HepG2 (cell line): ENCODE measurements around the gene PTPMT1. TPM values are rescaled to one million over a fixed set of nuclear protein-coding genes. Genes with fewer than 3 reads are reported as not detected.

Experiments used
- HOXA3 ChIP-seq: sonication (generic); formaldehyde crosslinking; IDR thresholded peaks from 2 replicates; pipeline ENCODE4 v1.5.0; 2020; ENCODE audit warnings: missing genetic modification reagents
- ISL2 ChIP-seq: sonication (generic); formaldehyde crosslinking; IDR thresholded peaks from 2 replicates; pipeline ENCODE4 v1.5.0; 2020; ENCODE audit warnings: missing genetic modification reagents
- NFKBIZ ChIP-seq: IDR thresholded peaks from 2 replicates; pipeline ENCODE4 v1.6.1; 2018; ENCODE audit warnings: missing genetic modification reagents, missing compliant biosample characterization
- TOPORS ChIP-seq: sonication (generic); formaldehyde crosslinking; IDR thresholded peaks from 2 replicates; pipeline ENCODE4 v1.8.0; 2023; ENCODE audit warnings: mild to moderate bottlenecking, missing genetic modification reagents
- ZBTB38 ChIP-seq: sonication (generic); formaldehyde crosslinking; IDR thresholded peaks from 2 replicates; pipeline ENCODE4 v1.5.1; 2020; ENCODE audit warnings: mild to moderate bottlenecking, missing genetic modification reagents
- ZMAT5 ChIP-seq: sonication (generic); formaldehyde crosslinking; IDR thresholded peaks from 2 replicates; pipeline ENCODE4 v1.5.0; 2020; ENCODE audit warnings: mild to moderate bottlenecking, low read depth, missing genetic modification reagents, borderline replicate concordance
- ZNF160 ChIP-seq: sonication (generic); formaldehyde crosslinking; IDR thresholded peaks from 2 replicates; pipeline ENCODE4 v1.8.0; 2022; ENCODE audit warnings: mild to moderate bottlenecking, inconsistent platforms, missing genetic modification reagents
- ZNF224 ChIP-seq: sonication (generic); formaldehyde crosslinking; IDR thresholded peaks from 2 replicates; pipeline ENCODE4 v1.5.0; 2020; ENCODE audit warnings: mild to moderate bottlenecking, missing genetic modification reagents
- ZSCAN29 ChIP-seq: sonication (generic); formaldehyde crosslinking; conservative IDR thresholded peaks from 2 replicates; pipeline ENCODE4 v1.4.0; 2020; ENCODE audit warnings: mild to moderate bottlenecking, missing genetic modification reagents
- polyA plus RNA-seq, 8 experiments: library from polyadenylated mRNA; depleted of rRNA in 3 of 8; stranded (reverse) in 7 of 8; unstranded in 1 of 8; fragments of >200 nt; fragmentation: Illumina TruSeq in 4 of 8; extraction: Trizol in 4 of 8; gene quantifications; 2 replicates each; pipeline versions ENCODE4 v1.2.1 to v1.2.3, GENCODE V29; 2011 to 2016; ENCODE audit warnings: low read depth in 4 of 8, missing spikeins in 1 of 8, mixed read lengths in 1 of 8; ENCODE audit not compliant: insufficient read depth in 1 of 8
- total RNA-seq, 5 experiments: library from RNA; depleted of rRNA; stranded (reverse); fragments of >200 nt; fragmentation: Illumina TruSeq; extraction: Trizol; gene quantifications; 2 replicates each; pipeline ENCODE4 v1.2.3, GENCODE V29; 2016; ENCODE audit warnings: low read depth in 1 of 5
- TF ChIP-seq, protein P1 (sequence below): sonication (generic); formaldehyde crosslinking; IDR thresholded peaks from one replicate; pipeline ENCODE4 v1.5.1; 2020; ENCODE audit warnings: mild to moderate bottlenecking, missing genetic modification reagents; ENCODE audit errors: not compliant biosample characterization
- TF ChIP-seq, protein P2 (sequence below): sonication (generic); formaldehyde crosslinking; IDR thresholded peaks from 2 replicates; pipeline ENCODE4 v1.5.0; 2020; ENCODE audit warnings: mild to moderate bottlenecking, missing genetic modification reagents, borderline replicate concordance
- TF ChIP-seq, protein P3 (sequence below): sonication (generic); formaldehyde crosslinking; IDR thresholded peaks from 2 replicates; pipeline ENCODE4 v1.8.1; 2023; ENCODE audit warnings: missing genetic modification reagents, inconsistent platforms, borderline replicate concordance
- TF ChIP-seq, protein P4 (sequence below): sonication (generic); formaldehyde crosslinking; IDR thresholded peaks from 2 replicates; pipeline ENCODE4 v1.4.0; 2020; ENCODE audit warnings: missing genetic modification reagents

The PTPMT1 gene
- total and polyA plus RNA-seq, 2 of the 13 experiments (the other 11 are each of a cell fraction or from before 2014, with no cell fraction given): 55.6 to 129 TPM

GRCh38 chr11:47565340-47566148 is at the start of gene PTPMT1 (continued):
- TF ChIP-seq, protein P1, sequence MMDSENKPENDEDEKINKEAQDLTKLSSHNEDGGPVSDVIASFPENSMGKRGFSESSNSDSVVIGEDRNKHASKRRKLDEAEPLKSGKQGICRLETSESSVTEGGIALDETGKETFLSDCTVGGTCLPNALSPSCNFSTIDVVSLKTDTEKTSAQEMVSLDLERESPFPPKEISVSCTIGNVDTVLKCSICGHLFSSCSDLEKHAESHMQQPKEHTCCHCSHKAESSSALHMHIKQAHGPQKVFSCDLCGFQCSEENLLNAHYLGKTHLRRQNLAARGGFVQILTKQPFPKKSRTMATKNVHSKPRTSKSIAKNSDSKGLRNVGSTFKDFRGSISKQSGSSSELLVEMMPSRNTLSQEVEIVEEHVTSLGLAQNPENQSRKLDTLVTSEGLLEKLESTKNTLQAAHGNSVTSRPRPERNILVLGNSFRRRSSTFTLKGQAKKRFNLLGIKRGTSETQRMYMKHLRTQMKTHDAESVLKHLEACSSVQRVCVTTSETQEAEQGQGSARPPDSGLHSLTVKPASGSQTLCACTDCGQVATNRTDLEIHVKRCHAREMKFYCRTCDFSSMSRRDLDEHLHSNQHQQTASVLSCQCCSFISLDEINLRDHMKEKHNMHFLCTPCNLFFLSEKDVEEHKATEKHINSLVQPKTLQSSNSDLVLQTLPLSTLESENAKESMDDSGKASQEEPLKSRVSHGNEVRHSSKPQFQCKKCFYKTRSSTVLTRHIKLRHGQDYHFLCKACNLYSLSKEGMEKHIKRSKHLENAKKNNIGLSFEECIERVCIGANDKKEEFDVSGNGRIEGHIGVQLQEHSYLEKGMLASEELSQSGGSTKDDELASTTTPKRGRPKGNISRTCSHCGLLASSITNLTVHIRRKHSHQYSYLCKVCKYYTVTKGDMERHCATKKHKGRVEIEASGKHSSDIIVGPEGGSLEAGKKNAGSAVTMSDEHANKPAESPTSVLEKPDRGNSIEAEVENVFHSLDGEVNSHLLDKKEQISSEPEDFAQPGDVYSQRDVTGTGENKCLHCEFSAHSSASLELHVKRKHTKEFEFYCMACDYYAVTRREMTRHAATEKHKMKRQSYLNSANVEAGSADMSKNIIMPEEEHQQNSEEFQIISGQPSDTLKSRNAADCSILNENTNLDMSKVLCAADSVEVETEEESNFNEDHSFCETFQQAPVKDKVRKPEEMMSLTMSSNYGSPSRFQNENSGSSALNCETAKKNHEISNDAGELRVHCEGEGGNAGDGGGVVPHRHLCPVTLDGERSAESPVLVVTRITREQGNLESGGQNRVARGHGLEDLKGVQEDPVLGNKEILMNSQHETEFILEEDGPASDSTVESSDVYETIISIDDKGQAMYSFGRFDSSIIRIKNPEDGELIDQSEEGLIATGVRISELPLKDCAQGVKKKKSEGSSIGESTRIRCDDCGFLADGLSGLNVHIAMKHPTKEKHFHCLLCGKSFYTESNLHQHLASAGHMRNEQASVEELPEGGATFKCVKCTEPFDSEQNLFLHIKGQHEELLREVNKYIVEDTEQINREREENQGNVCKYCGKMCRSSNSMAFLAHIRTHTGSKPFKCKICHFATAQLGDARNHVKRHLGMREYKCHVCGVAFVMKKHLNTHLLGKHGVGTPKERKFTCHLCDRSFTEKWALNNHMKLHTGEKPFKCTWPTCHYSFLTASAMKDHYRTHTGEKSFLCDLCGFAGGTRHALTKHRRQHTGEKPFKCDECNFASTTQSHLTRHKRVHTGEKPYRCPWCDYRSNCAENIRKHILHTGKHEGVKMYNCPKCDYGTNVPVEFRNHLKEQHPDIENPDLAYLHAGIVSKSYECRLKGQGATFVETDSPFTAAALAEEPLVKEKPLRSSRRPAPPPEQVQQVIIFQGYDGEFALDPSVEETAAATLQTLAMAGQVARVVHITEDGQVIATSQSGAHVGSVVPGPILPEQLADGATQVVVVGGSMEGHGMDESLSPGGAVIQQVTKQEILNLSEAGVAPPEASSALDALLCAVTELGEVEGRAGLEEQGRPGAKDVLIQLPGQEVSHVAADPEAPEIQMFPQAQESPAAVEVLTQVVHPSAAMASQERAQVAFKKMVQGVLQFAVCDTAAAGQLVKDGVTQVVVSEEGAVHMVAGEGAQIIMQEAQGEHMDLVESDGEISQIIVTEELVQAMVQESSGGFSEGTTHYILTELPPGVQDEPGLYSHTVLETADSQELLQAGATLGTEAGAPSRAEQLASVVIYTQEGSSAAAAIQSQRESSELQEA: peak; percentile 56
- TF ChIP-seq, protein P2, sequence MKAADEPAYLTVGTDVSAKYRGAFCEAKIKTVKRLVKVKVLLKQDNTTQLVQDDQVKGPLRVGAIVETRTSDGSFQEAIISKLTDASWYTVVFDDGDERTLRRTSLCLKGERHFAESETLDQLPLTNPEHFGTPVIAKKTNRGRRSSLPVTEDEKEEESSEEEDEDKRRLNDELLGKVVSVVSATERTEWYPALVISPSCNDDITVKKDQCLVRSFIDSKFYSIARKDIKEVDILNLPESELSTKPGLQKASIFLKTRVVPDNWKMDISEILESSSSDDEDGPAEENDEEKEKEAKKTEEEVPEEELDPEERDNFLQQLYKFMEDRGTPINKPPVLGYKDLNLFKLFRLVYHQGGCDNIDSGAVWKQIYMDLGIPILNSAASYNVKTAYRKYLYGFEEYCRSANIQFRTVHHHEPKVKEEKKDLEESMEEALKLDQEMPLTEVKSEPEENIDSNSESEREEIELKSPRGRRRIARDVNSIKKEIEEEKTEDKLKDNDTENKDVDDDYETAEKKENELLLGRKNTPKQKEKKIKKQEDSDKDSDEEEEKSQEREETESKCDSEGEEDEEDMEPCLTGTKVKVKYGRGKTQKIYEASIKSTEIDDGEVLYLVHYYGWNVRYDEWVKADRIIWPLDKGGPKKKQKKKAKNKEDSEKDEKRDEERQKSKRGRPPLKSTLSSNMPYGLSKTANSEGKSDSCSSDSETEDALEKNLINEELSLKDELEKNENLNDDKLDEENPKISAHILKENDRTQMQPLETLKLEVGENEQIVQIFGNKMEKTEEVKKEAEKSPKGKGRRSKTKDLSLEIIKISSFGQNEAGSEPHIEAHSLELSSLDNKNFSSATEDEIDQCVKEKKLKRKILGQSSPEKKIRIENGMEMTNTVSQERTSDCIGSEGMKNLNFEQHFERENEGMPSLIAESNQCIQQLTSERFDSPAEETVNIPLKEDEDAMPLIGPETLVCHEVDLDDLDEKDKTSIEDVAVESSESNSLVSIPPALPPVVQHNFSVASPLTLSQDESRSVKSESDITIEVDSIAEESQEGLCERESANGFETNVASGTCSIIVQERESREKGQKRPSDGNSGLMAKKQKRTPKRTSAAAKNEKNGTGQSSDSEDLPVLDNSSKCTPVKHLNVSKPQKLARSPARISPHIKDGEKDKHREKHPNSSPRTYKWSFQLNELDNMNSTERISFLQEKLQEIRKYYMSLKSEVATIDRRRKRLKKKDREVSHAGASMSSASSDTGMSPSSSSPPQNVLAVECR: peak; percentile 88
- peak; percentile 47; the same call in 1 of the 2 replicates for TF ChIP-seq ISL2 (CRISPR knock-in tag)
- no peak; the same call in 1 of the 2 replicates for TF ChIP-seq ZNF160 (CRISPR knock-in tag)
- TF ChIP-seq NFKBIZ (CRISPR knock-in tag): no peak
- TF ChIP-seq, protein P3, sequence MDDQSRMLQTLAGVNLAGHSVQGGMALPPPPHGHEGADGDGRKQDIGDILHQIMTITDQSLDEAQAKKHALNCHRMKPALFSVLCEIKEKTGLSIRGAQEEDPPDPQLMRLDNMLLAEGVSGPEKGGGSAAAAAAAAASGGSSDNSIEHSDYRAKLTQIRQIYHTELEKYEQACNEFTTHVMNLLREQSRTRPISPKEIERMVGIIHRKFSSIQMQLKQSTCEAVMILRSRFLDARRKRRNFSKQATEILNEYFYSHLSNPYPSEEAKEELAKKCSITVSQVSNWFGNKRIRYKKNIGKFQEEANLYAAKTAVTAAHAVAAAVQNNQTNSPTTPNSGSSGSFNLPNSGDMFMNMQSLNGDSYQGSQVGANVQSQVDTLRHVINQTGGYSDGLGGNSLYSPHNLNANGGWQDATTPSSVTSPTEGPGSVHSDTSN (CRISPR knock-in tag): no peak
- peak; percentile 70; the same call in 1 of the 2 replicates for TF ChIP-seq TOPORS
- TF ChIP-seq ZMAT5 (CRISPR knock-in tag): no peak
- no peak for TF ChIP-seq ZNF224 (CRISPR knock-in tag)
- TF ChIP-seq HOXA3 (CRISPR knock-in tag): peak; percentile 69
- peak; percentile 63; the same call in 1 of the 2 replicates for TF ChIP-seq ZBTB38
- TF ChIP-seq, protein P4, sequence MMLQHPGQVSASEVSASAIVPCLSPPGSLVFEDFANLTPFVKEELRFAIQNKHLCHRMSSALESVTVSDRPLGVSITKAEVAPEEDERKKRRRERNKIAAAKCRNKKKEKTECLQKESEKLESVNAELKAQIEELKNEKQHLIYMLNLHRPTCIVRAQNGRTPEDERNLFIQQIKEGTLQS (CRISPR knock-in tag): 0 out of 2 replicates have a peak, but pooled peaks have one; percentile 10
- TF ChIP-seq ZSCAN29 (CRISPR knock-in tag): no peak
